Sigmoid colon (tissue), 4 donors: Measurements from ENCODE around the gene PDGFA.

Experiments
- EP300 ChIP-seq, 4 donors: sonication (generic); formaldehyde crosslinking; IDR thresholded peaks; one replicate each; pipeline ENCODE4 v1.6.1; 2017; ENCODE audit warnings: antibody characterized with exemption in 4 of 4
- POLR2A ChIP-seq, 2 donors: fragments of 450-650 bp; IDR thresholded peaks; one replicate each; pipeline ENCODE4 v1.6.1; 2016; ENCODE audit warnings: antibody characterized with exemption in 2 of 2, mild to moderate bottlenecking in 2 of 2, moderate library complexity in 2 of 2
- POLR2AphosphoS5 ChIP-seq, 4 donors: sonication (generic); formaldehyde crosslinking; IDR thresholded peaks; one replicate each; pipeline ENCODE4 v1.6.1; 2017; ENCODE audit warnings: antibody characterized with exemption in 4 of 4
- TF ChIP-seq, protein P1 (sequence below), 4 experiments: fragments of 450-650 bp in 3 of 4; fragments of 200-600 bp in 1 of 4; IDR thresholded peaks; one replicate each; pipeline ENCODE4 v1.5.1; 2016 to 2019; ENCODE audit warnings: antibody characterized with exemption in 4 of 4, mild to moderate bottlenecking in 3 of 4, moderate library complexity in 2 of 4

- TF ChIP-seq, protein P1, sequence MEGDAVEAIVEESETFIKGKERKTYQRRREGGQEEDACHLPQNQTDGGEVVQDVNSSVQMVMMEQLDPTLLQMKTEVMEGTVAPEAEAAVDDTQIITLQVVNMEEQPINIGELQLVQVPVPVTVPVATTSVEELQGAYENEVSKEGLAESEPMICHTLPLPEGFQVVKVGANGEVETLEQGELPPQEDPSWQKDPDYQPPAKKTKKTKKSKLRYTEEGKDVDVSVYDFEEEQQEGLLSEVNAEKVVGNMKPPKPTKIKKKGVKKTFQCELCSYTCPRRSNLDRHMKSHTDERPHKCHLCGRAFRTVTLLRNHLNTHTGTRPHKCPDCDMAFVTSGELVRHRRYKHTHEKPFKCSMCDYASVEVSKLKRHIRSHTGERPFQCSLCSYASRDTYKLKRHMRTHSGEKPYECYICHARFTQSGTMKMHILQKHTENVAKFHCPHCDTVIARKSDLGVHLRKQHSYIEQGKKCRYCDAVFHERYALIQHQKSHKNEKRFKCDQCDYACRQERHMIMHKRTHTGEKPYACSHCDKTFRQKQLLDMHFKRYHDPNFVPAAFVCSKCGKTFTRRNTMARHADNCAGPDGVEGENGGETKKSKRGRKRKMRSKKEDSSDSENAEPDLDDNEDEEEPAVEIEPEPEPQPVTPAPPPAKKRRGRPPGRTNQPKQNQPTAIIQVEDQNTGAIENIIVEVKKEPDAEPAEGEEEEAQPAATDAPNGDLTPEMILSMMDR (IDR thresholded peaks at IDR 0.05): no peak
- TF ChIP-seq POLR2A (IDR thresholded peaks at IDR 0.05) (no peak), POLR2AphosphoS5 (IDR thresholded peaks at IDR 0.05) (no peak), EP300 (IDR thresholded peaks at IDR 0.05) (no peak)
Measured at GRCh38 chr7:450741-451140, 68.9 kb downstream of the PDGFA start.
